Body of pancreas (tissue), 4 donors: ENCODE measurements around the gene GUCY1B1.

Source experiments
- POLR2A ChIP-seq, 3 donors: fragments of 450-650 bp; IDR thresholded peaks; one replicate each; pipeline ENCODE4 v1.6.1; 2016; ENCODE audit warnings: antibody characterized with exemption in 3 of 3, mild to moderate bottlenecking in 2 of 3
- TF ChIP-seq, protein P1 (sequence below), 7 experiments: fragments of 450-650 bp in 4 of 7; fragments of 200-600 bp in 3 of 7; sonication (generic) in 3 of 7; IDR thresholded peaks; one replicate each; pipeline ENCODE4 v1.5.1; 2016 to 2019; ENCODE audit warnings: antibody characterized with exemption in 7 of 7

- TF ChIP-seq, protein P1, sequence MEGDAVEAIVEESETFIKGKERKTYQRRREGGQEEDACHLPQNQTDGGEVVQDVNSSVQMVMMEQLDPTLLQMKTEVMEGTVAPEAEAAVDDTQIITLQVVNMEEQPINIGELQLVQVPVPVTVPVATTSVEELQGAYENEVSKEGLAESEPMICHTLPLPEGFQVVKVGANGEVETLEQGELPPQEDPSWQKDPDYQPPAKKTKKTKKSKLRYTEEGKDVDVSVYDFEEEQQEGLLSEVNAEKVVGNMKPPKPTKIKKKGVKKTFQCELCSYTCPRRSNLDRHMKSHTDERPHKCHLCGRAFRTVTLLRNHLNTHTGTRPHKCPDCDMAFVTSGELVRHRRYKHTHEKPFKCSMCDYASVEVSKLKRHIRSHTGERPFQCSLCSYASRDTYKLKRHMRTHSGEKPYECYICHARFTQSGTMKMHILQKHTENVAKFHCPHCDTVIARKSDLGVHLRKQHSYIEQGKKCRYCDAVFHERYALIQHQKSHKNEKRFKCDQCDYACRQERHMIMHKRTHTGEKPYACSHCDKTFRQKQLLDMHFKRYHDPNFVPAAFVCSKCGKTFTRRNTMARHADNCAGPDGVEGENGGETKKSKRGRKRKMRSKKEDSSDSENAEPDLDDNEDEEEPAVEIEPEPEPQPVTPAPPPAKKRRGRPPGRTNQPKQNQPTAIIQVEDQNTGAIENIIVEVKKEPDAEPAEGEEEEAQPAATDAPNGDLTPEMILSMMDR (IDR thresholded peaks at IDR 0.05), result no peak
- no peak for TF ChIP-seq POLR2A (IDR thresholded peaks at IDR 0.05)
These were observed 97.1 kb downstream of the GUCY1B1 start for GRCh38 chr4:155855897-155856296.
